GM06990 (cell line): ENCODE measurements around the gene RAB7A.
"Not testable (repeated sequence)": the region's sequence is repeated elsewhere in the genome, so short reads cannot be mapped to it uniquely, and the experiment has no call there.

Experiments used
- DNase-seq: peaks from one replicate; pipeline ENCODE4 v3.0.0-alpha.2; 2011; ENCODE audit not compliant: insufficient read length; ENCODE audit errors: extremely low read depth
- H3K27me3 ChIP-seq: replicated peaks from 2 replicates; pipeline ENCODE4 v1.6.0; 2011; ENCODE audit warnings: low read length; ENCODE audit not compliant: control insufficient read depth, insufficient read depth
- H3K36me3 ChIP-seq: 2 replicates; pipeline ENCODE4 v1.5.1; 2011; ENCODE audit warnings: low read length; ENCODE audit not compliant: control insufficient read depth, insufficient read depth
- H3K4me3 ChIP-seq: replicated peaks from 2 replicates; pipeline ENCODE4 v1.5.1; 2011; ENCODE audit warnings: low read depth, mild to moderate bottlenecking, control low read depth, low read length
- TF ChIP-seq, protein P1 (sequence below): IDR thresholded peaks from 2 replicates; pipeline ENCODE4 v1.5.1; 2011; ENCODE audit warnings: low read length, control low read depth, mild to moderate bottlenecking, inconsistent platforms; ENCODE audit not compliant: insufficient read depth, poor library complexity, severe bottlenecking

Gene RAB7A

DNA sequence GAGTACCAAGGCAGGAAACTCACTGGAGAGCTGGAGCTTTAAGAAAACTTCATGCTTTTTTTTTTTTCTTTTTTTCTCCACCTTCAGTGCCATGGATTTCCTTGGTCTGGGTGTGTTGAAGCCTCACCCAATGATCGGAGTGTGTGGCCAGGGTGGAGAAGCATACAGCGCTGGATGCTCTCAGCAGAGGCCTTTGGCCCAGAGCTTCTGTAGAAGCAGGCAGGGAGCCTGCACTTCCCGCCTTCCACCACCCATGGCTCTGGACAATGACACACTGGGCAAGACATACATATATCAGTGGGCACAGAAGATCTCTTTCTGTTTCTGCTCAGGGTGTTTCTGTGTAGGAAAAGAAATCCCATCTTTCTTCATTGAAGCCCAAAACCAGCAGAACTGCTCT lies 97.6 kb downstream of the RAB7A start:
- TF ChIP-seq, protein P1, sequence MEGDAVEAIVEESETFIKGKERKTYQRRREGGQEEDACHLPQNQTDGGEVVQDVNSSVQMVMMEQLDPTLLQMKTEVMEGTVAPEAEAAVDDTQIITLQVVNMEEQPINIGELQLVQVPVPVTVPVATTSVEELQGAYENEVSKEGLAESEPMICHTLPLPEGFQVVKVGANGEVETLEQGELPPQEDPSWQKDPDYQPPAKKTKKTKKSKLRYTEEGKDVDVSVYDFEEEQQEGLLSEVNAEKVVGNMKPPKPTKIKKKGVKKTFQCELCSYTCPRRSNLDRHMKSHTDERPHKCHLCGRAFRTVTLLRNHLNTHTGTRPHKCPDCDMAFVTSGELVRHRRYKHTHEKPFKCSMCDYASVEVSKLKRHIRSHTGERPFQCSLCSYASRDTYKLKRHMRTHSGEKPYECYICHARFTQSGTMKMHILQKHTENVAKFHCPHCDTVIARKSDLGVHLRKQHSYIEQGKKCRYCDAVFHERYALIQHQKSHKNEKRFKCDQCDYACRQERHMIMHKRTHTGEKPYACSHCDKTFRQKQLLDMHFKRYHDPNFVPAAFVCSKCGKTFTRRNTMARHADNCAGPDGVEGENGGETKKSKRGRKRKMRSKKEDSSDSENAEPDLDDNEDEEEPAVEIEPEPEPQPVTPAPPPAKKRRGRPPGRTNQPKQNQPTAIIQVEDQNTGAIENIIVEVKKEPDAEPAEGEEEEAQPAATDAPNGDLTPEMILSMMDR: no peak

DNA sequence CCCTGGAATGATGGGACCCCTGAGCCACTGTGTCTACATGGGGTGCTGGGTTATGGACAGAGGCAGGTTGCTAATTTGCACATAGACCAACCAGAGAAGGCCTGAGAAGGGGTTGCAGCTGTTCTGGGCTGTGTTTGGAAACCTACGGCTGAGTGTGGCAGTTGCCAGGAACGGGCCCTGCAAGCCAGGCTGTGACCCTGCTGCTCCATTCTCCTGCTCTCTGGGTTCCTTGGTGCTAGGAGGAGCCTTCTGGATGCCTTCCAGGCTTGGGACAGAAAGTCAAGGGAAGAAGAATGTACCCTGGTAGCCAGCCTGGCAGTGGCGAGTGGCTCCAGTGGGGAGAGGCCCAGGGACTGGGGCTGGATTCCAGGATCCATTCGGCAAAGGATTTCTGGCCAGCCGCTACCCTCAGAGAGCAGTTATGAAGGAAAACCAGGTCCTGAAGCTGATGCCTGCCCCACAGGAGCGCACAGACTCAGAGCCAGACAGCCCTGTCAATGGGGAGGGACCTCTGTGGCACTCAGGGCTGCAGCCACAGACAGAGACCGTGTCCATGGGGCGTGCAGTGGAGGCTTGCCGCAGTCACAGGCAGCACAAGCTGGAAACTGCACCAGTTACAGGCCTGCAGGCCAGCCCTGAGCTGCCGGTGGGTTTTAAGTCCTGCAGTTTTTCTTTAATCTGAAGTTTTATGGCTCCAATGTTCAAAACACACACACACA lies 98.3 kb downstream of the RAB7A start:
- DNase-seq: no peak
- H3K36me3 ChIP-seq: no peaks in the 10 kb centered on the region; the same call in none of the 2 replicates
- no peak overlapping the region for H3K4me3 ChIP-seq
- TF ChIP-seq, protein P1: no peak
- no peaks in the 10 kb centered on the region for H3K27me3 ChIP-seq

More for the DNA sequence above, 97.6 kb downstream of the RAB7A start:
- peaks cover 4% of the 10 kb centered on the region for H3K36me3 ChIP-seq
- no peak for DNase-seq
- no peaks in the 10 kb centered on the region for H3K27me3 ChIP-seq
- no peak overlapping the region for H3K4me3 ChIP-seq

DNA sequence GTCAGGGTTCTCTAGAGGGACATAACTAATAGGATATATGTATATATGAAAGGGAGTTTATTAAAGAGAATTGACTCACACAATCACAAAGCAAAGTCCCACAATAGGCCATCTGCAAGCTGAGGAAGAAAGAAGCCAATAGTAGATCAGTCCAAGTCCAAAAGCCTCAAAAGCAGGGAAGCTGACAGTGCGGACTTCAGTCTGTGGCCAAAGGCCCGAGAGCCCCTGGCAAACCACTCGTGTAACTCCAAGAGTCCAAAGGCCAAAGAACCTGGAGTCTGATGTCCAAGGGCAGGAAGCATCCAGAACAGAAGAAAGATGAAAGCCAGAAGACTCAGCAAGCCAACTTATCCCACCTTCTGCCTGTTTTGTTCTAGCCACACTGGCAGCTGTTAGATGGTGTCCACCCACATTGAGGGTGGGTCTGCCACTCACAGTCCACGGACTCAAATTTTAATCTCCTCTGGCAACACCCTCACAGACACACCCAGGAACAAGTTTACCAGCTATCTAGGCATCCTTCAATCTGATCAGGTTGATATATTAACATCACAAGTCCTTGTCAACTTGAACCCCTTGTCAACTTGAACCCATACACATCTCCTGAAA lies 99.2 kb downstream of the RAB7A start:
- TF ChIP-seq, protein P1: no peak
- Histone ChIP-seq H3K36me3 (no peaks in the 10 kb centered on the region; the same call in none of the 2 replicates), H3K4me3 (no peak overlapping the region), H3K27me3 (no peaks in the 10 kb centered on the region)
- DNase-seq: no peak

DNA sequence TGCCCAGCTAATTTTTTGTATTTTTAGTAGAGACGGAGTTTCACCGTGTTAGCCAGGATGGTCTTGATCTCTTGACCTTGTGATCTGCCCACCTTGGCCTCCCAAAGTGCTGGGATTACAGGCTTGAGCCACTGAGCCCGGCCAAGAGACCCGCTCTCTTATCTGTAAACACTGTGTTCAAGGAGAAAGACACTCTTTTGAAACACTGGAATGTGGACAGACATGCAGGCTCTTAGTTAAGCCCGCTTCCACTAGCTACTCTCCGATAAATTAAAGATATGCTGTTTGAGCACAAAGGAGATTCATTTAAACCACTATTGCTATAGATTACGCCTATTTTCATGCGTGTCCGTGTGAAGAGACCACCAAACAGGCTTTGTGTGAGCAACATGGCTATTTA lies 103.1 kb downstream of the RAB7A start:
- DNase-seq: not testable (repeated sequence)

DNA sequence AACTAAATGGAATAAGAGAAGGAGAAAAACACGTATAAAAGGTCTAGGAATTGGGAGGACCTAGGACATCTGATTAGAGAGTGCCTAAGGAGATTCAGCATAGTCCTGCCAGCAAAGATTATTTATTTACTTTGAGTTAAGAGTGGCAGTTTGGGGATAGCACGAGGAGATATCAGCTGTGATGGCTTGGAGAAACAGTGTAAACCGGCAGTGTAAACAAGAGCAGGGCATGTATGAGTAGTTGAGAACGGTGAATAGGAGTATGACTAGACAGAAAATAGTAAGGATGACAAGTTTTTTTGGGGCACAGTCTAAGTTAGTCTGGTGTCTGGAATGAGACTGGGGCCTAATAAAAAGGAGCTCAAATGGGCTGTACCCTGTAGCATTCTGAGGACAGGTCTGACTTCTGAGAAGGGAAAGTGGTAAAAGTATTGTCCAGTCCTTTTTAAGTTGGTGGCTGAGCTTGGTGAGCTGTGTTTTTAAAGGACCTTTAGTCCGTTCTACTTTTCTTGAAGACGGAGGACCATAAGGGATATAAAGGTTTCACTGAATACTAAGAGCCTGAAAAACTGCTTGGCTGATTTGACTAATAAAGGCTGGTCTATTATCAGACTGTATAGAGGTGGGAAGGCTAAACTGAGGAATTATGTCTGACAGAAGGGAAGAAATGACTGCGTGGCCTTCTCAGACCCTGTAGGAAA lies 104.1 kb downstream of the RAB7A start:
- not testable (repeated sequence) for DNase-seq, H3K4me3 ChIP-seq, H3K27me3 ChIP-seq, H3K36me3 ChIP-seq

More for the DNA sequence above, 103.1 kb downstream of the RAB7A start:
- H3K27me3 ChIP-seq, H3K36me3 ChIP-seq, H3K4me3 ChIP-seq: not testable (repeated sequence)

DNA sequence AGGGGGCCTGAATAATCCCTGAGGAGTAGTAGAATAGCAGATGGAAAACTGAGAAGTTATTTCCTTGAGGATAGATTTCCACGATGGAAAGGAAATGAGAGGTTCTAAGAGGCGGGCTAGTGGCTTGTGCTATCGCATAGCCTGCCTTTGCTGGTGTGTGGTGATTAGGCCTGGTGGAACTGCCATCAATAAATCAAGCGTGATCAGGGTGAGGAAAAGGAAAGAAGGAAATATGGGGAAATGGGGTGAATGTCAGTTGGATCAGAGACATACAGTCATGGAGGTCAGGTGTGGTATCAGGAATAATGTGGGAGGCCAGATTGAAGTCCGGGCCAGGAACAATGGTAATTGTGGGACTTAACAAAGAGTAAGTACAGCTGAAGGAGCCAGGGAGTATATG lies 104.8 kb downstream of the RAB7A start:
- not testable (repeated sequence) for H3K36me3 ChIP-seq, H3K27me3 ChIP-seq, H3K4me3 ChIP-seq, DNase-seq

DNA sequence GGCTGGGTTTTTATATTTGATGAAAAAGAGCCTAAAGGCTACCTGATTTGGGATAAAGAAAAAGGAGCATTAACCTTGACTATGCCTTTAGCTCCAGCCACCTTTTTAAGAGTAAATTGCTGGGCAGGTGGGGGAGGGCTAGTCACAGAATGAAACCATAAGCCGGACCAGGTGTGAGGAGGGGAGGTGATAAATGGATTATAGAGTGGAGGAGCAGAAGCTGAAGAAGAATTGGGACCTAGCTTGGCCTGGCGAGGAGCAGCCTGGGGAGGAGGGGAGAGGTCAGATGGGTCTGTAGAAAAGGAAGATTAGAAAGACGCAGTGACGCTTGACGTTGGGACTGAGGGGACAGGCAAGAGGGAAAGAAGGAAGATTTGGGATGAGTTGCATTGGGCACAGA lies 107.0 kb downstream of the RAB7A start:
- H3K4me3 ChIP-seq, H3K27me3 ChIP-seq, DNase-seq, H3K36me3 ChIP-seq: not testable (repeated sequence)
